PC-3 (cell line): ENCODE results near the gene SFI1.

ENCODE experiments used
- CTCF ChIP-seq: fragments of 300-600 bp; sonication (generic); conservative IDR thresholded peaks from 2 replicates; pipeline ENCODE4 v1.5.1; 2017; ENCODE audit warnings: antibody characterized with exemption, low read depth, mild to moderate bottlenecking, low read length
- EZH2 ChIP-seq: fragments of 300-600 bp; sonication (generic); IDR thresholded peaks from one replicate; pipeline ENCODE4 v1.6.1; 2017; ENCODE audit warnings: antibody characterized with exemption, mild to moderate bottlenecking, low read length; ENCODE audit not compliant: unreplicated experiment
- EZH2phosphoT487 ChIP-seq: fragments of 300-600 bp; sonication (generic); IDR thresholded peaks from 2 replicates; pipeline ENCODE4 v1.6.1; 2018; ENCODE audit warnings: mild to moderate bottlenecking, antibody characterized with exemption, low read length, borderline replicate concordance

GRCh38 chr22:31588970-31589675 is 92.8 kb downstream of the SFI1 start:
- TF ChIP-seq CTCF, result no peak
- TF ChIP-seq EZH2phosphoT487, result no peak
- no peak for TF ChIP-seq EZH2
